ENCODE data around the gene KRTAP12-3.

KRTAP12-3 gene

DNA sequence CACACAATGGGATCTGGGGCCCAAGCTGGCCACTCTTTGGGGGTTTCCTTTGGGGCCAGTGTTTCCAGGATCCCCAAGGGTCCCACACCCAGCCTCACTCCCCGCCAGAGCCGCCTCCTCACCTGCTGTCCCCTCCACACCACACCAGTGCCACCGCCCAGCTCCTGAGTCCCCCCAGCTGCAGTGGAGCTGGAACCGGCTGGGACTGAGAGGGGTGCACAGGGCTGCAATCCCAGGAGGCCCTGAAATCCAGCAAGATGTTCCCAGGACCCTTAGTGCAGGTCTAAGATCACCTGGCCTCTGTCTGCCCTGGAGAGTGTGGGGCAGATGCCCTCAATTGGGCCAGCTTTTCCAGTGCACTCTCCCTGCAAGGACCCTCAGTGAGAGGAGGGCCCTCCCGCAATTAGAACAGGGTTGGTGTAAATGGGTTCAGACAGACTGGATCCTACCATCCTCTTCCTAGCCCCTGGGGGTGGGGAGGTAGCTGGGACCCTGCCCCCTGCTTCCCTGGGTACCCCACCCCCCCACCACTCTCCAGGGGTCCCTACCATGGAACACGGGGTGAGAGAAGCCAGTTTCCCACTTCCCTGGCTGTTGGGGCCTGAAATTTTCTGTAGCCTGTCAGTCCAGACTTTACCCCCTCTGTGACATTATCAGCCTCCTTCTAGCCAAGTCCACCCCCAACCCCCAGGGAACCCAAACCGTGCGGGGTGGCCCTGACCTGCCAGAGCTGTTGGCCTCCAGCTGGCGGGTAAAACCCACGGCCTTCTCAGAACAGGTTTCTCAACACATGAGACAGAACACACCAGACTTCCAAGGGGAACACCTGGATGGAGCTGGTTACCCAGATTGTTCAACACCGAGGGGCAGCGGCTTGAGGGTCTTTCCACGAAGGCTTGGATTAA lies 46.3 kb downstream of the KRTAP12-3 start:
- DNase-seq = no peak

GRCh38 chr21:44704636-44705001 lies 46.9 kb downstream of the KRTAP12-3 start:
- no peak for DNase-seq

GRCh38 chr21:44706026-44706705 lies 48.4 kb downstream of the KRTAP12-3 start:
- no peak for DNase-seq

- DNase-seq = no peak
Observed at GRCh38 chr21:44706706-44707581, 49.2 kb downstream of the KRTAP12-3 start.
